HepG2 (cell line): ENCODE results near the gene PXMP4. TPM values are rescaled to one million over a fixed set of nuclear protein-coding genes. Genes with fewer than 3 reads are reported as not detected.

Source experiments
- ERF ChIP-seq: IDR thresholded peaks from 2 replicates; pipeline ENCODE4 v1.6.1; 2018; ENCODE audit warnings: missing biosample characterization, missing genetic modification reagents
- NCOA5 ChIP-seq: sonication (generic); formaldehyde crosslinking; IDR thresholded peaks from 2 replicates; pipeline ENCODE4 v1.4.0; 2020; ENCODE audit warnings: missing genetic modification reagents
- SRSF1 ChIP-seq: fragments of 200-400 bp; formaldehyde crosslinking; optimal IDR thresholded peaks from 2 replicates; pipeline ENCODE3; 2017; ENCODE audit warnings: mild to moderate bottlenecking, low read depth, low read length, moderate library complexity
- ZNF124 ChIP-seq: sonication (generic); formaldehyde crosslinking; IDR thresholded peaks from 2 replicates; pipeline ENCODE4 v1.4.0; 2020; ENCODE audit warnings: missing genetic modification reagents
- ZNF44 ChIP-seq: sonication (generic); formaldehyde crosslinking; IDR thresholded peaks from 2 replicates; pipeline ENCODE4 v1.5.1; 2020; ENCODE audit warnings: mild to moderate bottlenecking, missing genetic modification reagents
- ZNF615 ChIP-seq: sonication (generic); formaldehyde crosslinking; IDR thresholded peaks from 2 replicates; pipeline ENCODE4 v1.5.0; 2020; ENCODE audit warnings: mild to moderate bottlenecking, missing genetic modification reagents, borderline replicate concordance
- ZNF616 ChIP-seq: sonication (generic); formaldehyde crosslinking; IDR thresholded peaks from 2 replicates; pipeline ENCODE4 v1.5.0; 2020; ENCODE audit warnings: low read depth, mild to moderate bottlenecking, missing genetic modification reagents
- ZSCAN20 ChIP-seq: sonication (generic); formaldehyde crosslinking; IDR thresholded peaks from 2 replicates; pipeline ENCODE4 v1.4.0; 2020; ENCODE audit warnings: missing genetic modification reagents, mild to moderate bottlenecking, borderline replicate concordance
- polyA plus RNA-seq, 8 experiments: library from polyadenylated mRNA; depleted of rRNA in 3 of 8; stranded (reverse) in 7 of 8; unstranded in 1 of 8; fragments of >200 nt; fragmentation: Illumina TruSeq in 4 of 8; extraction: Trizol in 4 of 8; gene quantifications; 2 replicates each; pipeline versions ENCODE4 v1.2.1 to v1.2.3, GENCODE V29; 2011 to 2016; ENCODE audit warnings: low read depth in 4 of 8, missing spikeins in 1 of 8, mixed read lengths in 1 of 8; ENCODE audit not compliant: insufficient read depth in 1 of 8
- total RNA-seq, 5 experiments: library from RNA; depleted of rRNA; stranded (reverse); fragments of >200 nt; fragmentation: Illumina TruSeq; extraction: Trizol; gene quantifications; 2 replicates each; pipeline ENCODE4 v1.2.3, GENCODE V29; 2016; ENCODE audit warnings: low read depth in 1 of 5
- TF ChIP-seq, protein P1 (sequence below): sonication (generic); formaldehyde crosslinking; conservative IDR thresholded peaks from 2 replicates; pipeline ENCODE4 v1.4.0; 2020; ENCODE audit warnings: mild to moderate bottlenecking, missing genetic modification reagents, moderate library complexity
- TF ChIP-seq, protein P2 (sequence below): sonication (generic); formaldehyde crosslinking; IDR thresholded peaks from one replicate; pipeline ENCODE4 v1.5.1; 2020; ENCODE audit warnings: mild to moderate bottlenecking, missing genetic modification reagents; ENCODE audit errors: not compliant biosample characterization
- TF ChIP-seq, protein P3 (sequence below): sonication (generic); formaldehyde crosslinking; IDR thresholded peaks from 2 replicates; pipeline ENCODE4 v1.4.0; 2020; ENCODE audit warnings: missing genetic modification reagents
- TF ChIP-seq, protein P4 (sequence below): sonication (generic); formaldehyde crosslinking; IDR thresholded peaks from 2 replicates; pipeline ENCODE4 v1.8.0; 2022; ENCODE audit warnings: missing genetic modification reagents, mild to moderate bottlenecking, inconsistent platforms, borderline replicate concordance

Gene PXMP4
- total and polyA plus RNA-seq, 2 of the 13 experiments (the other 11 are each of a cell fraction or from before 2014, with no cell fraction given): not detected

DNA sequence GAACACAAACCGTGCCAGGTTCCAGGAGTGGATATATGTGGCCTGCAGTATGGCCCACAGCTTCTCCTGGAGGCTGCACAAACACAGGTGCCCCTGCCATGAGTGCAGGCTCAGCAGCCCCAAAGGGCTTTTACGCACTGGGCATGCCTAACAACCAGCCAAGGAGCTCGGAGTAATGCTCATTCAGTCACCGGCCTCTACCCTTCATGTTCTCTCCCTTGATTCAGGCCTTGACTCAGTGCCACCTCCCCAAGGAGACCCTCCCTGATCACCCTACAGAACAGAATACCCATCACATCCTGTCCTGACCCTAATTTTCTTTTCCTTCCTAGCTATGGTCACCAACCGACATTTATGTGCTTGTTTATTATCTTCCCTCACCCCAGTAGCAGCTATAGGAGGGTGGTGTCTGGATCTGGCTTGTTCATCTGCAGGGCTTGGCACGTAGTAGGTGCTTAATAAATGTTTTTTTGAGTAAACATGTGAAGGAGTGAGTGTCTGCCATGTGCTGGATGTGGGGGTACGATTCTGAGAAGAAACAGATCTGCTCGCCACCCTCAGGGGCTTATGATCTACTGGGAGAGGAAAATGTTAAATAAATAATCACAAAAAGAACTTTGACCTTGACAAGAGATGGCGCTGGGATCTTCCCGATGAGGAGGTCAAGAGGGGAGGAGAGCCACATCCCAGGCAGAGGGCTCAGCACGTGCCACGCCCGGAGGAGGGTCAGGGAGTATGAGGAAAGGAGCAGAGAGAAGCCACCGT, 9.2 kb downstream of the PXMP4 start (continued):
- TF ChIP-seq NCOA5 (CRISPR knock-in tag) (no peak), ZNF44 (no peak), ZNF616 (no peak), ZSCAN20 (no peak), ERF (CRISPR knock-in tag) (no peak), ZNF124 (no peak), SRSF1 (no peak), ZNF615 (CRISPR knock-in tag) (no peak)
- TF ChIP-seq, protein P1, sequence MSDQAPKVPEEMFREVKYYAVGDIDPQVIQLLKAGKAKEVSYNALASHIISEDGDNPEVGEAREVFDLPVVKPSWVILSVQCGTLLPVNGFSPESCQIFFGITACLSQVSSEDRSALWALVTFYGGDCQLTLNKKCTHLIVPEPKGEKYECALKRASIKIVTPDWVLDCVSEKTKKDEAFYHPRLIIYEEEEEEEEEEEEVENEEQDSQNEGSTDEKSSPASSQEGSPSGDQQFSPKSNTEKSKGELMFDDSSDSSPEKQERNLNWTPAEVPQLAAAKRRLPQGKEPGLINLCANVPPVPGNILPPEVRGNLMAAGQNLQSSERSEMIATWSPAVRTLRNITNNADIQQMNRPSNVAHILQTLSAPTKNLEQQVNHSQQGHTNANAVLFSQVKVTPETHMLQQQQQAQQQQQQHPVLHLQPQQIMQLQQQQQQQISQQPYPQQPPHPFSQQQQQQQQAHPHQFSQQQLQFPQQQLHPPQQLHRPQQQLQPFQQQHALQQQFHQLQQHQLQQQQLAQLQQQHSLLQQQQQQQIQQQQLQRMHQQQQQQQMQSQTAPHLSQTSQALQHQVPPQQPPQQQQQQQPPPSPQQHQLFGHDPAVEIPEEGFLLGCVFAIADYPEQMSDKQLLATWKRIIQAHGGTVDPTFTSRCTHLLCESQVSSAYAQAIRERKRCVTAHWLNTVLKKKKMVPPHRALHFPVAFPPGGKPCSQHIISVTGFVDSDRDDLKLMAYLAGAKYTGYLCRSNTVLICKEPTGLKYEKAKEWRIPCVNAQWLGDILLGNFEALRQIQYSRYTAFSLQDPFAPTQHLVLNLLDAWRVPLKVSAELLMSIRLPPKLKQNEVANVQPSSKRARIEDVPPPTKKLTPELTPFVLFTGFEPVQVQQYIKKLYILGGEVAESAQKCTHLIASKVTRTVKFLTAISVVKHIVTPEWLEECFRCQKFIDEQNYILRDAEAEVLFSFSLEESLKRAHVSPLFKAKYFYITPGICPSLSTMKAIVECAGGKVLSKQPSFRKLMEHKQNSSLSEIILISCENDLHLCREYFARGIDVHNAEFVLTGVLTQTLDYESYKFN (CRISPR knock-in tag): peak; percentile 48; the same call in 1 of the 2 replicates
- TF ChIP-seq, protein P2, sequence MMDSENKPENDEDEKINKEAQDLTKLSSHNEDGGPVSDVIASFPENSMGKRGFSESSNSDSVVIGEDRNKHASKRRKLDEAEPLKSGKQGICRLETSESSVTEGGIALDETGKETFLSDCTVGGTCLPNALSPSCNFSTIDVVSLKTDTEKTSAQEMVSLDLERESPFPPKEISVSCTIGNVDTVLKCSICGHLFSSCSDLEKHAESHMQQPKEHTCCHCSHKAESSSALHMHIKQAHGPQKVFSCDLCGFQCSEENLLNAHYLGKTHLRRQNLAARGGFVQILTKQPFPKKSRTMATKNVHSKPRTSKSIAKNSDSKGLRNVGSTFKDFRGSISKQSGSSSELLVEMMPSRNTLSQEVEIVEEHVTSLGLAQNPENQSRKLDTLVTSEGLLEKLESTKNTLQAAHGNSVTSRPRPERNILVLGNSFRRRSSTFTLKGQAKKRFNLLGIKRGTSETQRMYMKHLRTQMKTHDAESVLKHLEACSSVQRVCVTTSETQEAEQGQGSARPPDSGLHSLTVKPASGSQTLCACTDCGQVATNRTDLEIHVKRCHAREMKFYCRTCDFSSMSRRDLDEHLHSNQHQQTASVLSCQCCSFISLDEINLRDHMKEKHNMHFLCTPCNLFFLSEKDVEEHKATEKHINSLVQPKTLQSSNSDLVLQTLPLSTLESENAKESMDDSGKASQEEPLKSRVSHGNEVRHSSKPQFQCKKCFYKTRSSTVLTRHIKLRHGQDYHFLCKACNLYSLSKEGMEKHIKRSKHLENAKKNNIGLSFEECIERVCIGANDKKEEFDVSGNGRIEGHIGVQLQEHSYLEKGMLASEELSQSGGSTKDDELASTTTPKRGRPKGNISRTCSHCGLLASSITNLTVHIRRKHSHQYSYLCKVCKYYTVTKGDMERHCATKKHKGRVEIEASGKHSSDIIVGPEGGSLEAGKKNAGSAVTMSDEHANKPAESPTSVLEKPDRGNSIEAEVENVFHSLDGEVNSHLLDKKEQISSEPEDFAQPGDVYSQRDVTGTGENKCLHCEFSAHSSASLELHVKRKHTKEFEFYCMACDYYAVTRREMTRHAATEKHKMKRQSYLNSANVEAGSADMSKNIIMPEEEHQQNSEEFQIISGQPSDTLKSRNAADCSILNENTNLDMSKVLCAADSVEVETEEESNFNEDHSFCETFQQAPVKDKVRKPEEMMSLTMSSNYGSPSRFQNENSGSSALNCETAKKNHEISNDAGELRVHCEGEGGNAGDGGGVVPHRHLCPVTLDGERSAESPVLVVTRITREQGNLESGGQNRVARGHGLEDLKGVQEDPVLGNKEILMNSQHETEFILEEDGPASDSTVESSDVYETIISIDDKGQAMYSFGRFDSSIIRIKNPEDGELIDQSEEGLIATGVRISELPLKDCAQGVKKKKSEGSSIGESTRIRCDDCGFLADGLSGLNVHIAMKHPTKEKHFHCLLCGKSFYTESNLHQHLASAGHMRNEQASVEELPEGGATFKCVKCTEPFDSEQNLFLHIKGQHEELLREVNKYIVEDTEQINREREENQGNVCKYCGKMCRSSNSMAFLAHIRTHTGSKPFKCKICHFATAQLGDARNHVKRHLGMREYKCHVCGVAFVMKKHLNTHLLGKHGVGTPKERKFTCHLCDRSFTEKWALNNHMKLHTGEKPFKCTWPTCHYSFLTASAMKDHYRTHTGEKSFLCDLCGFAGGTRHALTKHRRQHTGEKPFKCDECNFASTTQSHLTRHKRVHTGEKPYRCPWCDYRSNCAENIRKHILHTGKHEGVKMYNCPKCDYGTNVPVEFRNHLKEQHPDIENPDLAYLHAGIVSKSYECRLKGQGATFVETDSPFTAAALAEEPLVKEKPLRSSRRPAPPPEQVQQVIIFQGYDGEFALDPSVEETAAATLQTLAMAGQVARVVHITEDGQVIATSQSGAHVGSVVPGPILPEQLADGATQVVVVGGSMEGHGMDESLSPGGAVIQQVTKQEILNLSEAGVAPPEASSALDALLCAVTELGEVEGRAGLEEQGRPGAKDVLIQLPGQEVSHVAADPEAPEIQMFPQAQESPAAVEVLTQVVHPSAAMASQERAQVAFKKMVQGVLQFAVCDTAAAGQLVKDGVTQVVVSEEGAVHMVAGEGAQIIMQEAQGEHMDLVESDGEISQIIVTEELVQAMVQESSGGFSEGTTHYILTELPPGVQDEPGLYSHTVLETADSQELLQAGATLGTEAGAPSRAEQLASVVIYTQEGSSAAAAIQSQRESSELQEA (CRISPR knock-in tag): no peak
- TF ChIP-seq, protein P3, sequence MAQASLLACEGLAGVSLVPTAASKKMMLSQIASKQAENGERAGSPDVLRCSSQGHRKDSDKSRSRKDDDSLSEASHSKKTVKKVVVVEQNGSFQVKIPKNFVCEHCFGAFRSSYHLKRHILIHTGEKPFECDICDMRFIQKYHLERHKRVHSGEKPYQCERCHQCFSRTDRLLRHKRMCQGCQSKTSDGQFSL (CRISPR knock-in tag): no peak
- TF ChIP-seq, protein P4, sequence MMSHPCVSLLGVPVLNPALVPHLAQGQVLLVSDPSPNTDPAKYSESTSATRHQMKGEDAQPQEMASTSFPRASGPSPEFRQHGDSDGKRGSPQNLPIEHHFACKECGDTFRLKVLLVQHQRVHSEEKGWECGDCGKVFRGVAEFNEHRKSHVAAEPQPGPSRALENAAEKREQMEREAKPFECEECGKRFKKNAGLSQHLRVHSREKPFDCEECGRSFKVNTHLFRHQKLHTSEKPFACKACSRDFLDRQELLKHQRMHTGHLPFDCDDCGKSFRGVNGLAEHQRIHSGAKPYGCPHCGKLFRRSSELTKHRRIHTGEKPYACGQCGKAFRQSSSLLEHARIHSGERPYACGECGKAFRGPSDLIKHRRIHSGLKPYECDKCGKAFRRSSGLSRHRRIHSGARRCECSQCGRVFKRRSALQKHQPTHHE (CRISPR knock-in tag): no peak
